ENCODE measurements around the gene TRIM32.

The TRIM32 gene

GRCh38 chr9:116713271-116713670 lies 26.2 kb downstream of the TRIM32 start:
- TF ChIP-seq CTCF (IDR thresholded peaks at IDR 0.05; ENCODE audit: low read depth, low read length, missing control alignments) = no peak
- in situ Hi-C loops (cut with HindIII; ENCODE audit: low sequenced_read_pairs) = no loop called here
- no peak for DNase-seq (ENCODE audit: low read depth)
- no peak overlapping the region for H3K4me3 ChIP-seq (ENCODE audit: low read depth, low read length)

- H3K4me3 ChIP-seq (ENCODE audit: low read depth, low read length) = no peak overlapping the region
- in situ Hi-C loops (cut with HindIII; ENCODE audit: low sequenced_read_pairs) = no loop called here
- no peak for TF ChIP-seq CTCF (IDR thresholded peaks at IDR 0.05; ENCODE audit: low read depth, low read length, missing control alignments)
- no peak for DNase-seq (ENCODE audit: low read depth)
Observed at GRCh38 chr9:116715751-116716150, 28.6 kb downstream of the TRIM32 start.

DNA sequence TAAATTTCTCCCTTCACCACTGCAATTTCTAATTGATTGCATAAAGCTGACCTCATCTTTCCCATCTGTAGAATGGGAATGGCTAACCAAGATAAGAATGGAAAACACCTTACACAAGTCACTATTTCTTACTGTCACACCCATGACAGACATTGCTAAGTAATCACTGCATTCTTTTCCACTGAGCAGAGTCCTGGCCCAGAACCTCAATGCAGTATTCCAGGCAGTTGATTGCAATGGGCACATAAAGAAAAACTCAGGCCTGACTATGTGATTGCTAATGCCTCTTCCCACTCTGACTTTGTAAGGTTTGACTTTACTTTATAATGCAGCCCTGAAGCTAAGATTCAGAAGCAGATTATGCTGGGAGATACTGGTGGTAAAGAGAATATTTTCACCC lies 29.3 kb downstream of the TRIM32 start:
- TF ChIP-seq CTCF (IDR thresholded peaks at IDR 0.05; ENCODE audit: low read depth, low read length, missing control alignments) = no peak
- DNase-seq (ENCODE audit: low read depth) = no peak
- in situ Hi-C loops (cut with HindIII; ENCODE audit: low sequenced_read_pairs) = no loop called here
- H3K4me3 ChIP-seq (ENCODE audit: low read depth, low read length) = no peak overlapping the region

DNA sequence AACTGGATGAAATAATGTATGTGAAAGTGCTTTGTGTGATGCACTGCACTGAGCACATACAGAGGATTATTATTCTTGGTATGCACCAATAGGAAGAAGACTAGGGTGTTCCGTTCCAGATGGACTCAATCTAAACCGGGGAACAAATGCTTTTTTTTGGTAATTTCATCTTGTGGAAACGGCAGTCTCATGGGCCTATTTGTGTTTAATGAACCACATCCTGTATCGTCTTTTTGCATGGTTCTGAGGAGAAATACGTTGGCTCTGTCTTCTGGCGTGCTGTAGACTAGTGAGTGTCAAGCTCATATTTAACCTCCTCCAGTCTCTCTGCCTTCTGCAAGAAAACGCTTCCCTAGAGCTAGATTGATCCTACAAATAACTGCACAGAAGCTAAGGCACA lies 30.0 kb downstream of the TRIM32 start:
- no peak overlapping the region for H3K4me3 ChIP-seq (ENCODE audit: low read depth, low read length)
- DNase-seq (ENCODE audit: low read depth) = no peak
- TF ChIP-seq CTCF (IDR thresholded peaks at IDR 0.05; ENCODE audit: low read depth, low read length, missing control alignments) = no peak
- in situ Hi-C loops (cut with HindIII; ENCODE audit: low sequenced_read_pairs) = no loop called here

- in situ Hi-C loops (cut with HindIII; ENCODE audit: low sequenced_read_pairs) = no loop called here
- no peak for DNase-seq (ENCODE audit: low read depth)
- H3K4me3 ChIP-seq (ENCODE audit: low read depth, low read length) = no peak overlapping the region
- TF ChIP-seq CTCF (IDR thresholded peaks at IDR 0.05; ENCODE audit: low read depth, low read length, missing control alignments) = no peak
Observed at GRCh38 chr9:116718111-116718510, 31.0 kb downstream of the TRIM32 start.

DNA sequence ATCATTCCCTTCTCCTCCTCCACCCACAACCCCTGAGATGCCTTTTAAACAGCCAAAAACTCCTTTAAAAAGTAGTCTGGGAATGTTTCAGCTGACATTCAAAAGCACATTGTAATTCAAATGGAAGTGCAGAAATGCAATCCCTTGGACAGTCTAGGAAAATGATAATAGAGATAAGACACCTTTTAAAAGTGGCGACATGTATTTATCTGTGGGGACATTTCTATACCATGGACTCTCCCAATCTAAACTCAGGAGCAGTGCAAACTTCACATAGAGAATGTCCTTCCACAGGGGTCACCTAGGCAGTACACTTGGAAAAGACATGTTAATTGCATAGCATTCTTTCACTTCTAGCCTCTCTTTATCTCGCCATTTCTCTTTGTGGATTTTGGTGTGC lies 33.0 kb downstream of the TRIM32 start:
- in situ Hi-C loops (cut with HindIII; ENCODE audit: low sequenced_read_pairs) = no loop called here
- no peak overlapping the region for H3K4me3 ChIP-seq (ENCODE audit: low read depth, low read length)
- no peak for DNase-seq (ENCODE audit: low read depth)
- TF ChIP-seq CTCF (IDR thresholded peaks at IDR 0.05; ENCODE audit: low read depth, low read length, missing control alignments) = no peak

DNA sequence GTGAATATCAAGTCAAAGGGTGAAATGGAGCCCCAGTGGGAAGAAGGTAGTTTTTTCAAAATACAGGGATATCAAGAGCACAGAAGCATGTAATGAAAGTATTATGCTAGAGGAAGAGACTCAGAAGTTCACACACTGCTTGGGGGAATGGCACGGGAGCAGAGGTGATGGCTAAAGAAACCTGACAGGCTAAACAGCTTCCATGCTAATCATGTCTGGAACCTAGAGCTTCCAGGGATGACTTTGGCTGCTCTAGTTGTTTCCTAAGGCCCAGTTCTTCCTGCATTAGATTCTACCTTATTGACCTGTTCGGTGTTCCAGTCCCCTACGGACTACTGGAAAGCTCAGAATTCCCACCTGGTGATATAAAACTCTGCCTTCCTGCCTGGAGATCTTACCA lies 34.3 kb downstream of the TRIM32 start:
- TF ChIP-seq CTCF (IDR thresholded peaks at IDR 0.05; ENCODE audit: low read depth, low read length, missing control alignments) = no peak
- in situ Hi-C loops (cut with HindIII; ENCODE audit: low sequenced_read_pairs) = no loop called here
- DNase-seq (ENCODE audit: low read depth) = no peak
- no peak overlapping the region for H3K4me3 ChIP-seq (ENCODE audit: low read depth, low read length)

Data from astrocyte of the cerebellum (primary cell).